CD4-positive, alpha-beta T cell treated with Interleukin-10 for 1 hour (primary cell): ENCODE results near the gene CLDN4.
"Not testable (repeated sequence)": the region's sequence is repeated elsewhere in the genome, so short reads cannot be mapped to it uniquely, and the experiment has no call there.

Source experiments
- DNase-seq: peaks from one replicate; pipeline ENCODE4 v3.0.0-alpha.2; 2020

The CLDN4 gene

DNA sequence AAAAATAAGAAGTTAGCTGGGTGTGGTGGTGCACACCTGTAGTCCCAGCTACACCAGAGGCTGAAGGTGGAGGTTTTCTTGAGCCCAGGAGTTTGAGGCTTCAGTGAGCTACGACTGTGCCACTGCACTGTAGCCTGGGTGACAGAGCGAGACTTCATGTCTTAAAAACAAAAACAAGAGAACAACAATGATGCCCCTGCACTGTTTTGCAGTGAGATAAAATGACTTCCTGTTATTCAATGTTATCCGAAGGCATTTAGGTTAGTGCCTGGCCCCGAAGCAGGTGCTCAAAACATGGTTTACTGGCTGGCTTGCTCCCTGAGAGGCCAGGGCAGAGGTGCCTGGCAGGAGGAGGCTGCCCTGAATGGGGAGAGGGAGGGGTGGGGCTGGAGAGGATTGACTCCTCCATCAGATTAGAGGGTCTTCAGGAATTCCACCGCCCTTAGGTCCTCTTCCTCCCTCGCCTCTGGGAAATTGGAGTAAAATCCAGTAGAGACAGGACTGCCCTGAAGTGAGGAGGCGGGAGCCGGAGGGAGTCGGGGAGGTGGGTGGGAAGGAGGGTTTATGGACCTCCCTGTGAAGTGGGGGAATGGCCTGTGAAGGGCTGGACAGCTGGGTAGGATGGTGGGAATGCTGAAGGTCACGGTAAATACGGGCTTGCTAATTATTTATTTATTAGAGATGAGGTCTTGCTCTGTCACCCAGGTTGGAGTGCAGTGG lies 6.8 kb upstream of the CLDN4 start:
- DNase-seq, result no peak

DNA sequence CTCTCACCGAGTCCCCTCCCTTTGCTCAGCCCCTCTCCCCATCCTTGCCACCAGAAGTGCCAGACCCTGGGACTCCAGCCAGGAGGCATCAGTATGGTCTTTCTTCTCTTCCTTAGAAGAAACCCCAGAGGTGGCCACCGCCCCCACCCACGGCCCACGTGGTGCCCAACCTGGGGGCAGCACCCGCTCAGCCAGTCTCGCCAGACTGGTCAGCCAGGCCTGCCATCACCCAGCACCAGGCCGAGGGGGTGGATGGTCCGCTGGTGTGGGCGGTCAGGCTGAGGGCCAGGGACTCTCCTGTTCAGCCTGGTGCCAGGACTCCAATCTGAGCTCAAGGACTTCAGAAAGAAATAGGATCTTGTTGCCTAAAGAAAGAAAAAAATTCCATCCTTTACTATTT lies 5.8 kb upstream of the CLDN4 start:
- no peak for DNase-seq

DNA sequence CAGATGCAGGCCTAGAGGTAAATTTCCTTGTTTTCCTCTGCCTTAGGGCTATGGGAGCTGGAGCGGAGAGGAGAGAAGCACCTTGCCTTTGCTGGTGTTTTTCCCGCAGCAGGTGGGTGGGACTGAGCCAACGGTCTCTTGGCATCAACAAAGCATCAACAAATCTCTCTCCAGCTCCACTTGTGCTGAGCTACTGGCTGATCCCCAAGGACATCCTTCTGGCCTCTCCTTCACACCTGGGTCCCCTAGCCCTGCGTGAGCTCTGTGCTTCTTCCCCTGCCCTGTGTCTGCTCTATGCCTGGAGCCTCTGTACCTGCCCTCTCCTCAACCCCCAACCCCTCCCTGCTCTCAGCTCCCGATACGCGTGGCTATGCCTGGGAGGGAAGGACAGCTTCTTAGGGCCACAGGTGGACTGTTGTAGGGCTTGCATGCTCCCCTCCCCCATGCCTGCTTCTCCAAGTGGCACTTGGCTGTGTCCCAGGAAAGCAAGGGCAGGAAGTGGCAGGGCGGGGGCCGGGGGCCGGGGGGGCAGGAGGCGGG lies 3.2 kb upstream of the CLDN4 start:
- peak; percentile 7 for DNase-seq

DNA sequence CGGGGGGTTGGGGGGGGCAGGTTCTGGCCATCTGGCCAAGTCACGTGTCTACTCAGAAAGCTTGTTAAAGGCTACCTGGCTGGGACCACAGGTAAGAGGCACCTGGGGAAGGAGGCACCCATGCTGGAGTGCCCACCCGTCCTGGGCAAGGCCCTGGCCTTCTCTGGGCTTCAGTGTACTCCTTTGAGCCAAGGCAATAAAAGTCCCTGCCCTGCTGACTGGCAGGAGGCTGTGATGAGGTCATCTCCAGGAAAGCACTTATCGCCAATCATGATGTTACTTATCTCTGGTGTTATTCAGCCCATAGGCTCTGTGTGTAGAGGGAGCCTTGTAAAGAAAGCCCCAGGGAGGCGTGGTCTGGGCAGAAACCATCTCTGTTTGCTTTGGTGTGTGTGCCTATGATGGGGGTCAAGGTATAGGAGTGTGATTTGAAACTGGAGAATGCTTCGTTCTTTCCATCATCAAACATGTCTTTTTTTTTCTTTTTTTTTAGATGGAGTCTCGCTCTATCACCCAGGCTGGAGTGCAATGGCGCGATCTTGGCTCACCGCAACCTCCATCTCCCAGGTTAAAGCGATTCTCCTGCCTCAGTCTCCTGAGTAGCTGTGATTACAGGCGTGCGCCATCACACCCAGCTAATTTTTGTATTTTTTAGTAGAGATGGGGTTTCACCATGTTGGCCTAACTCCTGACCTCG lies 2.5 kb upstream of the CLDN4 start:
- DNase-seq, result peak; percentile 28

DNA sequence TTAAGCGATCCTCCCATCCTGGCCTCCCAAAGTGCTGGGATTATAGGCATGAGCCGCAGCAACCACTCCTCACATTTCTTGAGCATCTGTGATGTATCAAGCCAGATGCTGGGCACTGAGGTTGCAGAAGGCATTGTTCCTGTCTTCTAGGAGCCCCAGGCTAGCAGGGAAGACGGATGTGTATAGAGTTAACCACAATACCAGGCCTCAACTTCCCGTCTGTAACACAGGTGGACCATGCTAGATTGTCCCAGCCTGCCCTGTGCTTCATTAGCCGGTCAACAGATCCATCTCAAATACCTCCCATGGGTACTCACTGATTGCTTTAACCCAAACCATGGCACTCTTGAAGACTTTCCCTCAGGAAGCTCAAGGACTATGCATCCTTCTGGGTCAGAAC lies 1.8 kb upstream of the CLDN4 start:
- DNase-seq, result no peak

DNA sequence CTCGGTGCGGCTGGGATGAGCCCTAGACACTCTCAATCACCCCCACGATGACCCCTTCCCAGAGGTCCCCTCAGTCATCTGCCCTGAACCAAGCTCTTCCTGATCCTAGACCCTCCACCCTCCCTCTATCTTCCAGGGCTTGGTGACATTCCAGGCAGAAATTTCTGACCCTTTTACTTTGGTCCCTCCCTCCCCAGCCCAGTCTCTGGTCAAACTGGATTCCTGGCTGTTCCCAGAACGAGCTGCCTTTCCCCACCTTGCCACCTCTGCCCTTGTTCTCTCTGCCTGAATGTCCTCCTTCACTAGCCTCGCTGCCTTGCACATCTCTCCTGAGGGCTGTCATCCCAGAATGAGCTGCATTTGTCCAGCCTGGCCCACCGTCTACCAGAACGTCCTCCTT lies 1.3 kb upstream of the CLDN4 start:
- DNase-seq, result no peak

DNA sequence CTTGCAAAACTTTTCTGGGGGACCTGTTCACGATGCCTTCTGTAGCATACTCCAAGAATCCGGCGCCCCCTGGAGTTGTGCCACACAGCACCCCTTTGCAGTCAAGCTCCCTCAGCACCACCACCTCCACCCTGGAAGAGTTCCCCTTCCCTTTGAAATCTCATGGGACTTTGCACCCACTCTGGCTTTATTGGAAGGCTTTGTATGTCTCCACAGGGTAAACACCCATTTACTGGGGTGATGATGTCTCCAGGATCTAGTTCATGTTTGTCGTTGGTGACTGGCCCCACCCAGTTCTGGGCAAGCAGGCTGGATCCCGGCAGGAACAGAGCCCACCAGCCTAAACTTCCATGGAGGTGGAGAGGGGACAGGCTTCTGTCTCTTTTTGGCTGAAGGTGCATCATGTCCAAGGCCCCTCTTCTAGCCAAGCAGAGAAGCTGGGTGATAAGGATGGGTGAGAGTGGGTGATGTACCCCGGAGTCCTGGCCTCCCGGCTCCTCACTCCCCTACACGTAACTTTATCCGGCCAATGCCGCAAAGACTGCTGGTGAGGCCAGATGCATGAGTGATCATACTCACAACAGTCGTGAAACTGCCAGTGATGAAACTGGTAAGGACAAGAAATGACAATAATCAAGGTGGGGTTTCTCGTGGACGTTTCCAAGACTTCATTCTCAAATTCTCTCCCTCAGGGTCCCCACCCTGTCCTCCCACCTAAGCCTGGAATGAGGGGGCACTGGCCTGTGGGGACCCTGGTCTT lies 695 bp upstream of the CLDN4 start:
- DNase-seq, result no peak

DNA sequence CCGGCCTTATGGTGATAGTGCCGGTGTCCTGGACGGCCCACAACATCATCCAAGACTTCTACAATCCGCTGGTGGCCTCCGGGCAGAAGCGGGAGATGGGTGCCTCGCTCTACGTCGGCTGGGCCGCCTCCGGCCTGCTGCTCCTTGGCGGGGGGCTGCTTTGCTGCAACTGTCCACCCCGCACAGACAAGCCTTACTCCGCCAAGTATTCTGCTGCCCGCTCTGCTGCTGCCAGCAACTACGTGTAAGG lies 713 bp downstream of the CLDN4 start:
- no peak for DNase-seq

DNA sequence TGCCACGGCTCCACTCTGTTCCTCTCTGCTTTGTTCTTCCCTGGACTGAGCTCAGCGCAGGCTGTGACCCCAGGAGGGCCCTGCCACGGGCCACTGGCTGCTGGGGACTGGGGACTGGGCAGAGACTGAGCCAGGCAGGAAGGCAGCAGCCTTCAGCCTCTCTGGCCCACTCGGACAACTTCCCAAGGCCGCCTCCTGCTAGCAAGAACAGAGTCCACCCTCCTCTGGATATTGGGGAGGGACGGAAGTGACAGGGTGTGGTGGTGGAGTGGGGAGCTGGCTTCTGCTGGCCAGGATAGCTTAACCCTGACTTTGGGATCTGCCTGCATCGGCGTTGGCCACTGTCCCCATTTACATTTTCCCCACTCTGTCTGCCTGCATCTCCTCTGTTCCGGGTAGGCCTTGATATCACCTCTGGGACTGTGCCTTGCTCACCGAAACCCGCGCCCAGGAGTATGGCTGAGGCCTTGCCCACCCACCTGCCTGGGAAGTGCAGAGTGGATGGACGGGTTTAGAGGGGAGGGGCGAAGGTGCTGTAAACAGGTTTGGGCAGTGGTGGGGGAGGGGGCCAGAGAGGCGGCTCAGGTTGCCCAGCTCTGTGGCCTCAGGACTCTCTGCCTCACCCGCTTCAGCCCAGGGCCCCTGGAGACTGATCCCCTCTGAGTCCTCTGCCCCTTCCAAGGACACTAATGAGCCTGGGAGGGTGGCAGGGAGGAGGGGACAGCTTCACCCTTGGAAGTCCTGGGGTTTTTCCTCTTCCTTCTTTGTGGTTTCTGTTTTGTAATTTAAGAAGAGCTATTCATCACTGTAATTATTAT lies 1.2 kb downstream of the CLDN4 start:
- DNase-seq, result no peak

DNA sequence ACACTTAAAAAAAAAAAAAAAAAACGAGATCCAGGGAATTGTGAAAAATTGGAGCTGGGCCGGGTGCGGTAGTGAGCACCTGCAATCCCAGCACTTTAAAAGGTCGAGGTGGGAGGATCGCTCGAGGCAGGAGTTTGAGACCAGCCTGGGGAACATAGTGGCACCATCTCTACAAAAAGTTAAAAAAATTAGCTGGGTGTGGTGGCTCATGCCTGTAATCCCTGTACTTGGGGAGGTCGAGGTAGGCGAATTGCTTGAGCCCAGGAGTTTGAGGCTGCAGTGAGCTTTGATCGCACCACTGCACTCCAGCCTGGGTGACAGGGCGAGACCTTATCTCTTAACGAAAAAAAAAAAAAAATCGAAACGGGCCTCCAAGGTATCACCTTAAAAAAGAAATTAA lies 2.0 kb downstream of the CLDN4 start:
- no peak for DNase-seq

DNA sequence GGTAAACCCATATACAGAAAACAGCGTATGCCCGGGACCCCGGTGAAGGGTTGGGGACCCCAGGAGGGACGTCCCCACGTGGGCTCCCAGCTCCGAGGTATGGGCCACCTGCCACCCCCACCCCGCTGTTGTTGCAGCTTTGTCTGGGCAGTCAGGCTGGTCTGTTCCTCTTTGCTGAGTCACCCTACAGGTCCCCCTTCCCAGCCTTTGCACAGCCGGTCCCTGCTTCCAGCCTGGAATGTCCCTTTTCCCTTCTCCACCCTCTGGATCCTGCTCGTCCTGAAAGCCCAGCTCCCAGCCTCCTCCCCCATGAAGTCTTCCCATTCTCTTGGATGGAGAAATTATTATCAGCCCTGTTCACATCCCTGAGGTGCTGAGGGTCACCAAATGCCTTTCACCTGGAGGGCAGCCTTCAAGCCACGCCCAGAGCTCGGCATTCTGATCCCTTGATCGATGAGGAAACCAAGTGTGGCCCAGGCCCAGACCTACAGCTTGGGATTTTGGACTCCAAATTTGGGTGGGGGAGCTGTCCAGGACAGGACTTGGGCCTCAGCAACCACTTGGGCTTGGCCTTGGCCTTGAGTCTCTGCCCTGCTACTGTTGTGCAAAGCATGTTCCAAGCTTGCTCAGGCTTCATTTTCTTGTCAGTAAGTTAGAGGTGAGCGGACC lies 2.6 kb downstream of the CLDN4 start:
- no peak for DNase-seq

DNA sequence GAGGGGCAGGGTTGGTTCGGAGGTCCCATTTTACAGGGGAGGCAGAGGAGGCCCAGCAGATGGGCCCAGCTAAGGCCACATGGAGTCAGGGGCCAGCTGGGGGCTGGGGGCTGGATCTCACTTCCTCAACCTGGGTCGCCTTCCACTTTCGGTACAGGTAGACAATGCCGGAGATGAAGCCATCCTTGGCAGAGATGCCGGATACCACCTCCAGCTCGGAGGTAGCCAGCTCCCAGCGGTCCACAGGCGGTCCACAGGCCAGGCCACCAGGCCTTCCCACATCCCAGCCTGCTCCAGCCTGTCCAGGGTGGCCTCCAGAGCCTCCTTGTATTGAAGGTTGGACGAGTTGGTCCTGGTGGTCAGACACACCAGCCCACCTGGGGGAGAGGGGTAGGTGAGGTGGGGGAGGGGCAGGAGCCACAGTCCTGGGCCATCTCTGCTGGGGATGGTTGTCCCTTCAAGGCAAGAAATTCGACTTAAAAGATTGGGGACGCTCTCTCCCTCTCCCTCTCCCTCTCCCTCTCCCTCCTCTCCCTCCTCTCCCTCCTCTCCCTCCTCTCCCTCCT lies 3.9 kb downstream of the CLDN4 start:
- no peak for DNase-seq

DNA sequence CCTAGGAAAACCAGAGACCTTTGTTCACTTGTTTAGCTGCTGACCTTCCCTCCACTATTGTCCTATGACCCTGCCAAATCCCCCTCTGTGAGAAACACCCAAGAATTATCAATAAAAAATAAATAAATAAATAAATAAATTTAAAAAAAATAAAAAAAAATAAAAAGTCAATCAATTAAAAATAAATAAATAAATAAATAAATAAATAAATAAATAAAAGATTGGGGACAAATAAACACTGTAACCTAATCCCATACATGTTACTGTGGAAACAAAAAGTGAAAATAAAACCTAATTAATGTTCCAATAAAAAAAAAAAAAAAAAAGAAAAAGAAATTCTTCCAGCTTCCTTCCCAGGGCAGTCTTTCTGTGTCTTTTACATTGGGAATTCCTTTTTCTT lies 6.4 kb downstream of the CLDN4 start:
- DNase-seq, result not testable (repeated sequence)

DNA sequence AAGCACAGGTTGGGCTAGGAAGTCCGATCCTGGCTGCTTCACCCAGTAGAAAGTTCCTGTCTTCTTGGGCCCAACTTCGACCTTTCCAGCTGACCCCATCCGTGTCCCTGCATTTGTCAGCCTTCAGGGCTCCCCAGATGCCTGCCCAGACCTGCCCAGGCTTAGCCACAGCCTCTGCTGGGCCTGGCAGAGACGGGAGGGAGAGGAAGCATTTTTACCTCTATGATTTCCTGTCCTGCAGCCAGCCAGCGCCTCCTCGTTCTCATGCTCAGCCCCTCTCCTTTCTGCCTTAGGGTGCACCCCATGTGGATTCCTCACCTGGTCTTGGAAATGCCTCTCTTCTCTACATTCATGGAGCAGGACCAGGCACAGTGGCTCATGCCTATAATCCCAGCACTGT lies 7.8 kb downstream of the CLDN4 start:
- DNase-seq, result no peak

DNA sequence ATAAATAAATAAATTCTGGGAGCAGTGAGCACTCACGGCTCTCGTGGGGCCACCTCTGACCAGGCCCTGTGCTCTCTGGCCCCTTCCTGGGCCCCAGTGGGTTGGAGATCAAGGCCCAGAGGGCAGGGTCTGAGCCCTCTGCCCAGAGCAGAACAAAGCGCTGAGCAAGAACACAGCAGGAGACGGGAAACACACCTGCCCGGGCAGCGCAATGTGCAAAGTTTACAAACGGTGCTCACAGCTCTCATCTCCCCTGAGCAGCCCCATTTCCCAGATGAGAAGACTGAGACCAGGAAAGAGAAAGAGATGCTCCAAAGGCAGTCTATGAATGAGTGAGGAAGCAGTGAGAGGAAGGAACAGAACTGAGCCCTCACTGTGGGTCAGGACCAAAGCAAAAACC lies 8.5 kb downstream of the CLDN4 start:
- DNase-seq, result no peak

DNA sequence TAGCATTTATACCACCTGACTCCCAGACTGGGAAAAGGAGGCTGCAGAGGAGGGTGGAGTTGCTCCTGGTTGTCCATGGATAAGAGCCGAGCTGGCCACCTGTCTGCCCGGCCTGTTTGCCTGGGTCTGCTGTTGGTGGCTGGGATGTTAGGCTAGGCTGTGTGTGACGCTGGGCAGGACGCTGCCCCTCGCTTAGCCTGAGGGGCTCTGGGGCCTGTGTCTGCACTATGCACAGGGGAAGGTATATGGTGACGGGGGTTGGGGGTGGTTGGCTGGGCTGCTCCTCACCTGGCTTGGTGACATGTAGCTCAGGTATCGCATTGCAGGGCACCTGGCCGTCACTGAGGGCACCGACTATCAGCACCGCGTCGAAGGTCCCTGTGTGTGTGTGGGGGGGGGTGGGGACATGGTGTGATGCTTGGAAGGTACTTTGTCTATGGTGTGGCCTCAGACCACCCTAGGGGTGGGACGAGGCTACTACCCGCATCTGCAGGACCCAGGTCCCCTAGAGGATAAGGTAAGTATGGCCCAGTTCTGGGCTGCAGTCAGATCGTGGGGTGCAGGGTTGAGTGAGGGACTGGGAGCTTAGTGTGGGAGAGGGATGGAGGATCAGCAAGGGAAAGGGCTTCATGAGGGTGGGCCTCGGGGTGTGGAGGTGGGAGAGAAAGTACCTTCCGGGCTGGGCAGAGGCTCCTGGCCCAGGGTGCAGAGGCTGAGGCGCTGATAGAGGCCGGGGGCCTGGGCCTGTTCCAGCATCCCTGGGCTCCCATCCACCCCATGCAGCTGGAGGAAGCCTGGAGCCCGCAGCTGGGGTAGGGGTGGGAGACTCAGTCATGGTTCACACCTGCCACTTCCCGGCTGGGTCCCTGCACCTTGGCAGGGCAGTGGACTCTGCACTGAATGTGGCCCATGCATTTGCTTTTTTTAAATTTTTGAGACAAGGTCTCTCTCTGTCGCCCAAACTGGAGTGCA lies 9.2 kb downstream of the CLDN4 start:
- DNase-seq, result no peak

DNA sequence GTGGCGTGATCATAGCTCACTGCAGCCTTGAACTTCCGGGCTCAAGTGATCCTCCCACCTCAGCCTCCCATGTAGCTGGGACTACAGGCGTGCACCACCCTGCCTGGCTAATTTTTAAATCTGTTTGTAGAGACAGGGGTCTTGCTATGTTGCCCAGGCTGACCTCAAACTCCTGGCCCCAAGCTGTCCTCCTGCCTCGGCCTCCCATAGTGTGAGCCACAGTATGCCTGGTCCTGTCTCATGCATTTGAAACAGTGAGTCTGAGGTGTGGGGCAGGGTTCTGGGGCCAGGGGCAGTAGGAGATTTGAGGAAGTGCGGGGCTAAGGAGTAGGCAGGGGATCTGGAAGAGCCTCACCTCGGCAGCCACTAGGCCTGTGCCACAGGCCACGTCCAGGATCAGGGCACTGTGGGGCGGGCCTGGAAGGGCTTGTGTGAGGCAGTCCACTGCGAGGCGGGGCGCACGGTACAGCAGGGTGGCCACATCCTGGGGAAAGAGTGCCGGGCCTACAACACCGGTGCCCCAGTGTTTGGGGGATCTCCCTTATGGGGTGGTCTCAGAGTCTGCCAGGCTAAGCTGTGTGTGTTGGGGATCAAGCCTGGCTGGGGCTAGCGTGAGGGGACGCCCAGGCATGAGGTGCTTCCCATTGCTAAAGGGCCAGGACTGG lies 10.1 kb downstream of the CLDN4 start:
- DNase-seq, result no peak

DNA sequence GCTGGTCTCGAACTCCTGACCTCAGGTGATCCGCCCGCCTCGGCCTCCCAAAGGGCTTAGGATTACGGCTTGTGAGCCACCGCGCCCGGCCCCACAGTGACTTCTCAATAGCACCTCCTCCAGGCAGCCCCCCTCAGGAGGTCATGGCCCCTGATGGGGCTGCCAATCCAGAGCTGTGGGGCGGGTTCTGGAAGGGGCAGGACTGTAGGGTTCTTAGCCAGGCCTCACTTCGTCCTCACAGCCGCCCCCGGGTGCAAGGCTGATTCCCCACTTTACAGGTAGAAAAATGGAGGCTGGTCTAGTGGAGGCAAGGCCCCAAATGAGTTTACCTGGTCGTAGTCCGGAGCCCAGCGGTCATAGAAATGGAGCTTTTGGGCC lies 10.9 kb downstream of the CLDN4 start:
- no peak for DNase-seq

DNA sequence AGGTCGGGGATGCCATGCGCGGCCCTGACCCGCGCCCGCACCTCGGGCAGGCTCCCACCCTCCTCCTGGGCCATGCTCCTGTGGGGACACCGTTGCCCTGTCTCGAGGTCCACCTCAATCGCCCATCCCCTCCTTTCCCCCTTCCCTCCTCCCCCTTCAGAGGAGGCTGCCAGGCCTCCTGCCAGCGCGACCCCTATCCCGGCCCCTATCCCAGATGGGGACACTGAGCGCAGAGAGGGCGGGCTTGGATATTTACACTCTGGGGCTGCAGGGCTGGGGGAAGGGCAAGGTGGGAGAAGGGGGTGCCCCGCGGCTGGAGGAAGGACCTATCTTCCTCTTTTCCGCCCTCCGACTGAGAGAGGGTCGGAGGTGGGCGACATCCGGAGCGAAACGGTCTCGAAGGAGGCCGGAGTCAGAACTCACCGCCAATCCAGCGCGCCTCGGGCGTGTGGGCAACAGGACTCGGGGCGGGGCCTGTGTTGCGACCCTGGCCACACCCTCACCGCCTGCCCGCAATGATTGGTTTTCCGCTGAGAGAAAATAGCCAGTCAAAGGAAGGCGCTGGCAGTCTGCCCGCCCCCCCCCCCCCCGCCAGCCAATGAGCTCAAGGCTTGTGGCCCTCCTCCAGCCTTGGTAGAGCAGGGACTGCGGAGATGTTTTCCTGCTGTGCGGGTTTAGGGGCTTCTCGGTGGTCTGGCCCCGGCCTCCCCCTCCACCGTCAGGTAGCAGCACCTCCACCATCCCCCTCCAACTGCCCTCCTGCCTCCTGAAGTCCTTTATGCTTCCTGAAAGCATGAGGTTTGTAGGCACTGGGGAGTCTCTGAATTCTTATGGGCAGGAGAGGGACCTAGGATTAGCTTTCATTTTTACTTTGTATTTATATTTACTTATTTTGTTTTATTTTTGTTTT lies 11.5 kb downstream of the CLDN4 start, which contains the start of gene METTL27:
Gene METTL27, minus strand, starts transcription at position 450 of the 910 bp plus-strand sequence. Its CDS starts 376 bp downstream, at position 74.
- DNase-seq, result peak; percentile 92
